Glutamatergic neuron (in vitro differentiated cells): ENCODE results near the gene SLC9B1. TPM values are rescaled to one million over a fixed set of nuclear protein-coding genes. Genes with fewer than 3 reads are reported as not detected.

Experiments used
- DNase-seq: peaks from one replicate; pipeline ENCODE4 v3.0.0; 2022
- H3K27ac Mint-ChIP-seq: one replicate; pipeline ENCODE4 v1.8.0; 2020; ENCODE audit warnings: mild to moderate bottlenecking, mixed read lengths, inconsistent platforms; ENCODE audit not compliant: unreplicated experiment
- H3K27me3 Mint-ChIP-seq: one replicate; pipeline ENCODE4 v1.8.0; 2020; ENCODE audit warnings: mild to moderate bottlenecking, moderate library complexity, mixed read lengths, inconsistent platforms; ENCODE audit not compliant: unreplicated experiment
- H3K36me3 Mint-ChIP-seq: one replicate; pipeline ENCODE4 v1.8.0; 2020; ENCODE audit warnings: mild to moderate bottlenecking, mixed read lengths, inconsistent platforms; ENCODE audit not compliant: unreplicated experiment
- H3K4me1 Mint-ChIP-seq: one replicate; pipeline ENCODE4 v1.8.0; 2020; ENCODE audit warnings: mild to moderate bottlenecking, low read depth, mixed read lengths, inconsistent platforms; ENCODE audit not compliant: unreplicated experiment
- H3K4me3 Mint-ChIP-seq: one replicate; pipeline ENCODE4 v1.8.0; 2020; ENCODE audit warnings: mild to moderate bottlenecking, mixed read lengths, inconsistent platforms; ENCODE audit not compliant: unreplicated experiment
- H3K9me3 Mint-ChIP-seq: one replicate; pipeline ENCODE4 v1.8.0; 2020; ENCODE audit warnings: mild to moderate bottlenecking, moderate library complexity, mixed read lengths, inconsistent platforms; ENCODE audit not compliant: unreplicated experiment
- total RNA-seq: library from RNA; stranded (reverse); fragmentation: NEBNext Ultra II Directional; extraction: Animal tissue kit (Norgen Biotek cat#: 25700); gene quantifications from one replicate; pipeline ENCODE4 v1.2.1, GENCODE V29; 2021; ENCODE audit not compliant: unreplicated experiment
- TF ChIP-seq, protein P1 (sequence below): fragments of 200-600 bp; sonication (generic); IDR thresholded peaks from one replicate; pipeline ENCODE4 v1.5.0; 2021; ENCODE audit not compliant: partially characterized antibody, unreplicated experiment

SLC9B1 gene
- total RNA-seq, 1 donor from 2014 or later = 3.1 TPM

DNA sequence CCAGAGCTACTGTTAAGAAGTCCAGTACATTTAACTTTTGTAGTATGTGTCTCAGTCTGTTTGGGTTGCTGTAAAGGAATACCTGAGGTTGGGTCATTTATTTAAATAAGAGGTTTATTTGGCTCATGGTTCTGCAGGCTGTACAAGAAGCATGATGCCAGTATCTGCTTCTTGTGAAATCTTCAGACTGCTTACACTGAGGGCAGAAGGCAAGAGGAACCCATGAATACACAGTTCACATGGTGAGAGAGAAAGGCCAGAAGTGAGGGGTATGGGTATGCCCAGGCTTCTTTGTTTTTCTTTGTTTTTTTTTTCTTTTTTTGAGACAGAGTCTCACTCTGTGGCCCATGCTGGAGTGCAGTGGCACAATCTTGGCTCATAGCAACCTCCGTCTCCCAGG is 156.8 kb downstream of the SLC9B1 start:
- H3K36me3 Mint-ChIP-seq = peaks cover 20% of the 10 kb centered on the region
- H3K27me3 Mint-ChIP-seq = peaks cover 2% of the 10 kb centered on the region
- TF ChIP-seq, protein P1, sequence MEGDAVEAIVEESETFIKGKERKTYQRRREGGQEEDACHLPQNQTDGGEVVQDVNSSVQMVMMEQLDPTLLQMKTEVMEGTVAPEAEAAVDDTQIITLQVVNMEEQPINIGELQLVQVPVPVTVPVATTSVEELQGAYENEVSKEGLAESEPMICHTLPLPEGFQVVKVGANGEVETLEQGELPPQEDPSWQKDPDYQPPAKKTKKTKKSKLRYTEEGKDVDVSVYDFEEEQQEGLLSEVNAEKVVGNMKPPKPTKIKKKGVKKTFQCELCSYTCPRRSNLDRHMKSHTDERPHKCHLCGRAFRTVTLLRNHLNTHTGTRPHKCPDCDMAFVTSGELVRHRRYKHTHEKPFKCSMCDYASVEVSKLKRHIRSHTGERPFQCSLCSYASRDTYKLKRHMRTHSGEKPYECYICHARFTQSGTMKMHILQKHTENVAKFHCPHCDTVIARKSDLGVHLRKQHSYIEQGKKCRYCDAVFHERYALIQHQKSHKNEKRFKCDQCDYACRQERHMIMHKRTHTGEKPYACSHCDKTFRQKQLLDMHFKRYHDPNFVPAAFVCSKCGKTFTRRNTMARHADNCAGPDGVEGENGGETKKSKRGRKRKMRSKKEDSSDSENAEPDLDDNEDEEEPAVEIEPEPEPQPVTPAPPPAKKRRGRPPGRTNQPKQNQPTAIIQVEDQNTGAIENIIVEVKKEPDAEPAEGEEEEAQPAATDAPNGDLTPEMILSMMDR = no peak
- H3K9me3 Mint-ChIP-seq = peaks cover 6% of the 10 kb centered on the region
- no peak overlapping the region for H3K27ac Mint-ChIP-seq
- H3K4me3 Mint-ChIP-seq = no peak overlapping the region
- DNase-seq = no peak
- H3K4me1 Mint-ChIP-seq = no peaks in the 10 kb centered on the region

DNA sequence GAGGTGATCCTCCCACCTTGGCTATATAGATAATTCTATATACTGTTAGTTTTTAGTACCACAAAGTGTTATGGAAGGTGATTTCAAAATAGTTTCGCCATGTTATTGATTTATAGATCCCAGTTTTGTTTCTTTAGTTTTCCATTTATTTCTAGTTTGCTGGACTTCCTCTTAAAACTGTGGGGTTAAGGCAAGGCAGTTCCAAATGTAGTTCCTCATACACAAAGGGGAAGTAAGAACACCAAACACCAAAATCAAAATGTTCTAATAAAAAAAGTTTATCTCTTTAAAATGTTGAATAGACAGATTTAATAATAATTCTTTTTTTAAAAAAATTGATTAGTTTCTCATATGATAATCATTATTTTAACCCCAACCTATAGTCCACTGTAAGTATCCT is 157.5 kb downstream of the SLC9B1 start:
- H3K27me3 Mint-ChIP-seq = peaks cover 2% of the 10 kb centered on the region
- no peak for DNase-seq
- no peak overlapping the region for H3K27ac Mint-ChIP-seq
- H3K9me3 Mint-ChIP-seq = peaks cover 6% of the 10 kb centered on the region
- peaks cover 20% of the 10 kb centered on the region for H3K36me3 Mint-ChIP-seq
- no peaks in the 10 kb centered on the region for H3K4me1 Mint-ChIP-seq
- no peak overlapping the region for H3K4me3 Mint-ChIP-seq
- TF ChIP-seq, protein P1 = no peak

DNA sequence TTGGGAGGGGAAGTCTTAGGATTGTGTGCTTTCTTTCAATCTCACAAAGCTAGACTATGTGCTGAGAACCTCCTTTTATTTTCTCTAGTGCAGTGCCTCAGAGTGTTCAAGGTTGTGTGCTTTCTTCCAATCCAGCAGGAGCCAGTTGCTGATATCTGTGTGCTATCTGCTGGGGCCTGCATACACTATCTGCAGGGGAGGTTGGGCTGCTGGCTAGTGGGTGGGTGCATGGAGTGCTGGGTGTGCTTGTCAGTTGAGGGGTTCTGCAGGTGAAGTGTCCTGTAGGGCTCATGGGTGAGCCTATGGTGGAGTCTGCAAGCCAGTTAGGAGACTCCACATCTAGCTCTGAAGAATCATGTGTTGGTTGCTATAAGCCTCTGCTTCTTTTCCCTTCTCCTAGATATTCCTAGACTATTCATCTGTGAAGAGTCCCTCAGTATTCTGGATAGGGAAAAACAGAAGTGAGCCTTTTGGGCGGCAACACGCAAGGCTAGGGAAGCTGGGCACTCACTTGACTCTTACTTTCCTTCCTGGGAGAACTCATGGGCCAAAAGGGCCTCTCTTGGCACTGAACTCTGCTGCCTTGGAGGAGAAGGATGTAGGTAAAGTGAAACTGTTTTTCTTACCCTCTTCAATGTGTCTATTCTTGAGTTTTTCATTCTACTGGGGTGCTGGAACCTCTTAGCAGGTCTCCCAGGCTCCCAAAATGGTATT is 158.7 kb downstream of the SLC9B1 start:
- H3K27ac Mint-ChIP-seq = no peak overlapping the region
- H3K27me3 Mint-ChIP-seq = peaks cover 2% of the 10 kb centered on the region
- no peak overlapping the region for H3K4me3 Mint-ChIP-seq
- peaks cover 20% of the 10 kb centered on the region for H3K36me3 Mint-ChIP-seq
- H3K9me3 Mint-ChIP-seq = peaks cover 6% of the 10 kb centered on the region
- DNase-seq = no peak
- TF ChIP-seq, protein P1 = no peak
- H3K4me1 Mint-ChIP-seq = no peaks in the 10 kb centered on the region

DNA sequence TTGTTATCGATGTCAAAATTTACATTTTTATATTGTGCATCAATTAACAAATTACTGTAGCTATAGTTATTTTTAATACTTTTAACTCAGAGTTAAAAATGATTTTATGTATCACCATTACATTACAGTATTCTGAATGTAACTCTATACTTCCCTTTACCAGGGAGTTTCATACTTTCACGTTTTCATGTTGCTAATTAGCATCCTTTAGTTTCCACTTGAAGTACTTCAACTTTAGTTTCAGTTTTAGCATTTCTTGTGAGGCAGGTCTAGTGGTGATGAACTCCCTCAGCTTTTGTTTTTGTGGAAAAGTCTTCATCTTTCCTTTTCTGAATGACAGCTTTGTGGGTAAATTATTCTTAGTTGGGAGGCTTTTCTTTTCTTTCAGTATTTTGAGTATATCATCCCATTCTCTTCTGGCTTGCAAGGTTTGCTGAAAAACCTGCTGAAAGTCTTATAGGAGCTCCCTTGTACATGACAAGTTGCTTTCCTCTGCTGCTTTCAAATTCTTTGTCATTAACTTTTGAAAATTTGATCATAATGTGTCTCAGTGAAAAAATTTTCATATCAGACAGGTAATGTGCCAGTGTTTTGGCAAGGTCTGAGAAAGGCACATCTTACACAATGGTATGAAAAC is 160.6 kb downstream of the SLC9B1 start:
- H3K27ac Mint-ChIP-seq = no peak overlapping the region
- no peaks in the 10 kb centered on the region for H3K4me1 Mint-ChIP-seq
- no peak for DNase-seq
- H3K9me3 Mint-ChIP-seq = peaks cover 6% of the 10 kb centered on the region
- H3K36me3 Mint-ChIP-seq = peaks cover 20% of the 10 kb centered on the region
- peaks cover 3% of the 10 kb centered on the region for H3K27me3 Mint-ChIP-seq
- TF ChIP-seq, protein P1 = no peak
- no peak overlapping the region for H3K4me3 Mint-ChIP-seq

Other genes starting within 250 kb of the SLC9B1 start
- gene UBE2D3, start 192.2 kb downstream of the SLC9B1 start, total RNA-seq = 261 TPM
- 22.7 TPM for gene CISD2, start 150.7 kb downstream of the SLC9B1 start, total RNA-seq
- 14.4 TPM for gene SLC9B2, start 57.1 kb upstream of the SLC9B1 start, total RNA-seq
- gene BDH2, start 80.1 kb upstream of the SLC9B1 start, total RNA-seq = 19.6 TPM
- gene CENPE, start 178.6 kb upstream of the SLC9B1 start, total RNA-seq = 8.5 TPM